GM18526 (cell line): Measurements from ENCODE around the gene GPHA2.
A peak's percentile ranks its signal among the peaks of the same experiment; 100 is the strongest.

Experiments
- POLR2A ChIP-seq: IDR thresholded peaks from 3 replicates; pipeline ENCODE4 v1.6.1; 2011; ENCODE audit not compliant: insufficient read length; ENCODE audit errors: extremely low read depth

The GPHA2 gene

DNA sequence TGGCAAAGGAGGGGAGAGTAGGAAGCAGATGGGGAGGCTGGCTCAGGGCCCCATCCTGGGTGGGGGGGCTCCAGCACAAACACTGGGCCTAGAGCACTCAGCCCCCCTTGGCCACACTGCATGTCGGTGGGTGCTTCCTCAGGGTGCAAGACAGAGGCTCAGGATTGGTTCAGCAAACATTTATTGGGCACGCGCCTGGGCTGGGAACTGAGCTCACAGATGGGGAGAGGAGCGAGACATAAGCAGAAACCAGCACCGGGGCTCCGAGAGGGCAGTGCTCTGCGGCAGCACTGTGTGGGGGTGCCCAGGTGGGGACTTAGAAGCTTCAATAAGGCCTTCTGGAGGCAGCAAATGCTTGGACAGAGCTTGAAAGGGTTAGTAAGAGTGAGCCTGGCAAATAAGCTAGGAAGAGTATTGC is 45.2 kb downstream of the GPHA2 start:
- no peak for TF ChIP-seq POLR2A

DNA sequence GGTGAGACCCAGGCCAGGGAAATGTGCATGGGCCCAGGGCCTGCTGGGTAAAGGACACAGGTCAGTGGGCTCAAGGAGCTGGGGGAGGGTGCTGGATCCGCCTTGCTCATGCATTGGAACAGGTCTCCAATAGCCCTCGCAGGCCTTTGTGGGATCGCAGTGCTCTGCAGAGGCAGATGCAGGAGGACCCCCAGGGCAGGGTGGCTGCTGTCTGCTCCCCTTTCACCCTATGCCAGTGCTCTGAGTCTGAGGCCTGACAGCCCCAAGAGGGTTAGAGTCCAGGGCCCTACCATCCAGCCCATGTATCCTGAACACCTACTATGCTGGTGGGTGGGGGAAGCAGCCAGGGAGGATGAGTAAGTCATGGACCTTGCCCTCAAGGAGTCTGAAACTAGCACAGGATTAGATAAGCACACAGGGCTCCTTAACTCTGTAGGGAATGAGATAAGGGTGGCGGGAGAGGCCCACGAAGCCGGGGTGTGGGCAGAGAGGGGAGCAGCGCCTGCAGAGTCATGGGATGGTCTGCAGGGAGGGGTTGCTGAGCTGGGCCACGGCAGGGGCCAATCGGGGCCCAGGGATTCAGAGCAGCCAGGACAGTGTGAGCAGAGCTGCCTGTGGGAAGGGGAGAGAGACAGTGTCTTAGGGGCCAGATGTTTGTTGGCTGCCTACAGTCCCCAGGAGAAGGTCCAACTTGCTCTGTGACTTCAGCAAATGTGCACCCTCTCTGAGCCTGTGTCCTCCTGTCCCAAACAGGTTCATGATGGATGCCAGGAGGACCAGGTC is 46.8 kb downstream of the GPHA2 start:
- no peak for TF ChIP-seq POLR2A

DNA sequence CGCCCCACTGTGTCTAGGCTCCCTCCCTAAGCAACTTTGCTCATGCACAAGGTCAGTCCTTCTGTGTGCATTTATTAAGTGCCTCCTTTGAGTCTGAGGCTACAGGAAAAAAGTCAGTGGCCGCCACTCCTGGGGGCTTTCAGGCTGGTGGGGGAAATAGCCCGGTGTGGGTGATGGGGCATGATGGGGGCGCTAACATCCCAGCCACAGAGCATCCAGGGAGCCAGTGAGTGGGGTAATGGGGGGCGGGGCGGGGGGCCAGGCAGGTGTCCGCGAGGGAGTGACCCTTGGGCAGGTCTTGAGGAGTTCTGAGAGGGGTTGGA is 47.3 kb downstream of the GPHA2 start:
- TF ChIP-seq POLR2A, result no peak

DNA sequence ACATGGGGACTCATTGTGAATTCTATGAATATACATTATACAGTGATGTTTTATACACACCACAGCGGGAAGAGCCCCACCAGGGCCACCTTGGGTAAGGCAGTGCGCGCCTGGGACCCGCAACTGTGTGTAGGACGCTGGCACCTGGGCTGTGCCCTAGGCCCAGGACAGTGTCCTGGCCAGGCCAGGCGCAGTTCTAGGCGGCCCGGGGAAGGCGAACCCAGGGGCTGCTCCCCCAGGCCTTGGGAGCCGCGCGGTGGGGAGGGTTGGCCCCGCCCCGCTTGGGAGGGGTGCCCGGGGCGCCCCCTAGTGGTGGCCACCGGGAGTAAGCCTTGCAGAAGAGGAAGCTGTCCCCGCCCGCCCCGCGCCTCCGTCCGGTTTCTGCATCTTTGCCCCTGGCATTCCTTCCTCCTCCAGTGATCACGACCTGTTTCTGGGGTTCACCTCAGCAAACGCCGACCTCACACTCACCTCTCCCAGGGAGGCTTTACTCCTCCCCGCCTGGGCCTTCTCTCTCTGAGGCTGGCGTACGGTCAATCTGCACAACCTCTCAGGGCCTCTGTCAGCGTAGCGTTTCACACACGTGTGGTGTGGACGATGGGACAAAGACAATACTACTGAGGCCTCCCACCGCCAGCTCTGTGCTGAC is 47.8 kb downstream of the GPHA2 start:
- peak; percentile 26 for TF ChIP-seq POLR2A

DNA sequence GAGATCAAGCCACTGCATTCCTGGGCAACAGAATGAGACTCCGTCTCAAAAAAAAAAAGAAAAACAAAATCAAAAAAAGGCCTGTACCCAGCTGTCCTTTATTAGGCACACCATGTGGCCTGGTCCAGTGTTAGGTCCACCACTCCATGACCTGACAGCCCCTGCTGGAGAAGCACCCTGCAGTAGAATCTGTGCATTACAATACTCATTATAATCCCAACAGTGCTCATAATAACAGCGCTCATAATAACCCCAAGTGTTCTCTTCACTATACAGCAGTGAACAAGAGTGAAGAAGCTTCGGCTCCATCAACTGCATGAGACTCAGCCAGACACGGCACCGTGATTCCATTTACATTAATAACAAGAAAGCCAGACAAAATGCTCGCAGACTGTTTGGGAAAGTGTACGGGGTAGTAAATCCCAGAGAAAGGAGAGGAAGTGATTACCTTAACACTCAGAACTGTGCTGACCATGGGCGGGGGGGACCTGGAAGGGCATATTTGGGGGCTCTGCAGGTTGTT is 48.4 kb downstream of the GPHA2 start:
- TF ChIP-seq POLR2A, result no peak

DNA sequence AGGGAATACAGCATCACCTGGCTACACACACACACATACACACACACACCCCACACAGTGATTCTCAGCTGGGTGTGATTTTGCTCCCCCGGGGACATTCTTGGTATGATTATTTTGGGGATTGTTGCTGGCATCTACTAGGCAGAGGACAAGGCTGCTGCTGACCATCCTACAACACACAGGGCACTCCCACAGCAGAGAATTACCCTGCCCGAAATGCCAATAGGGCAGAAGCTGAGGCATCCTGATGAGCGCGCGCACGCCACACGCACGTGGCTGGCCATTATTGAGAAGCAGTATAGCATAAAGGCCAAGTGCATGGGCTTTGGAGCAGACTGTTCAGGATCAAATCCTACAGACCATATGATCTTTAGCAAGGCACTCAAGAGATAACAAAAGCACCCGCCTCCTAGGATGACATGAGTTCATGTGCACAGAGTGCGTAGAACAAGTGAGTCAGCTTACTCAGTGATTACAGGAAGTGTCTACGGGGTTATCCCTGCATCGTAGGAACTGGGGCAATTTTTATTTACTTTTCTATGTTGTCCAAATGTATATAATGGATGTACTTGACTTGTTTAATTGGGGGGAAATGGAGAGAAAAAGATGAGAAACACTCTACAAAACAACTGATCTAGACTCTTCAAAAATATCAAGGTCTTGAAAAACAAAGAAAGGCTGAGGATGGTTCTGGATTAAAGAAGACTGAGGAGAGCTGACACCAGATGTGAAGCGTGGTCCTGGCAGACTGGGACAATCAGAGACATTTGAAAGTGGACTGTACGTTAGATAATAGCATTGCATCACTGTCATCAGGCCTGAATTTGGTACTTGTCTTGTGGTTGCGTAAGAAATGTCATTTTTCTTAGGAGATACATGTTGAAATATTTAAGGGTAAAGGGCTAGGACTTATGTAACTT is 50.1 kb downstream of the GPHA2 start:
- no peak for TF ChIP-seq POLR2A
